Measurements from ENCODE around the gene TCP11L2.

TCP11L2 gene

GRCh38 chr12:106362971-106363370 lies 60.4 kb downstream of the TCP11L2 start:
- H3K79me2 ChIP-seq (ENCODE audit: low read length): peaks cover 50% of the 10 kb centered on the region
- no peaks in the 10 kb centered on the region for H4K20me1 ChIP-seq (ENCODE audit: insufficient read depth, low read length)
- H3K4me1 ChIP-seq (ENCODE audit: low read length): 0 out of 2 replicates have a peak, but pooled peaks cover 4% of the 10 kb centered on the region
- no peak overlapping the region for H3K4me3 ChIP-seq (ENCODE audit: low read length)
- no peak overlapping the region for H3K27ac ChIP-seq (ENCODE audit: low read length)
- DNase-seq: no peak
- no peaks in the 10 kb centered on the region for H3F3A ChIP-seq (ENCODE audit: insufficient read depth, low read length)
- no peaks in the 10 kb centered on the region for H3K9me3 ChIP-seq (replicated peaks; ENCODE audit: insufficient read depth, low read length)
- TF ChIP-seq EZH2 (optimal IDR thresholded peaks at IDR 0.05; ENCODE audit: low read depth, low read length): no peak
- no peak for TF ChIP-seq CTCF (IDR thresholded peaks at IDR 0.05; ENCODE audit: low read length)
- TF ChIP-seq EZH2phosphoT487 (IDR thresholded peaks at IDR 0.05; ENCODE audit: low read length): no peak
- no peak overlapping the region for H2AFZ ChIP-seq (ENCODE audit: low read length)
- H3K9me2 ChIP-seq (replicated peaks; ENCODE audit: insufficient read depth, low read length): no peaks in the 10 kb centered on the region
- no peak overlapping the region for H3K4me2 ChIP-seq (ENCODE audit: low read depth, low read length)
- H3K9ac ChIP-seq (ENCODE audit: low read length): no peak overlapping the region
- no peaks in the 10 kb centered on the region for H3K27me3 ChIP-seq (replicated peaks; ENCODE audit: insufficient read depth, low read length)
- no peaks in the 10 kb centered on the region for H3K36me3 ChIP-seq (replicated peaks; ENCODE audit: insufficient read depth, low read length)

GRCh38 chr12:106364261-106364660 lies 61.7 kb downstream of the TCP11L2 start:
- no peaks in the 10 kb centered on the region for H3K27me3 ChIP-seq (replicated peaks; ENCODE audit: insufficient read depth, low read length)
- H4K20me1 ChIP-seq (ENCODE audit: insufficient read depth, low read length): no peaks in the 10 kb centered on the region
- no peak overlapping the region for H3K9ac ChIP-seq (ENCODE audit: low read length)
- DNase-seq: no peak
- H3K27ac ChIP-seq (ENCODE audit: low read length): no peak overlapping the region
- no peaks in the 10 kb centered on the region for H3K4me1 ChIP-seq (ENCODE audit: low read length)
- H3K4me3 ChIP-seq (ENCODE audit: low read length): no peak overlapping the region
- no peaks in the 10 kb centered on the region; the same call in 1 of the 2 replicates for H3K36me3 ChIP-seq (replicated peaks; ENCODE audit: insufficient read depth, low read length)
- H3K9me3 ChIP-seq (replicated peaks; ENCODE audit: insufficient read depth, low read length): no peaks in the 10 kb centered on the region
- H3K79me2 ChIP-seq (ENCODE audit: low read length): peaks cover 38% of the 10 kb centered on the region
- no peaks in the 10 kb centered on the region for H3K9me2 ChIP-seq (replicated peaks; ENCODE audit: insufficient read depth, low read length)
- H2AFZ ChIP-seq (ENCODE audit: low read length): no peak overlapping the region
- H3K4me2 ChIP-seq (ENCODE audit: low read depth, low read length): no peak overlapping the region
- TF ChIP-seq CTCF (IDR thresholded peaks at IDR 0.05; ENCODE audit: low read length) (no peak), EZH2 (optimal IDR thresholded peaks at IDR 0.05; ENCODE audit: low read depth, low read length) (no peak), EZH2phosphoT487 (IDR thresholded peaks at IDR 0.05; ENCODE audit: low read length) (no peak)
- H3F3A ChIP-seq (ENCODE audit: insufficient read depth, low read length): no peaks in the 10 kb centered on the region

- Histone ChIP-seq H2AFZ (ENCODE audit: low read length) (no peak overlapping the region), H3K27me3 (replicated peaks; ENCODE audit: insufficient read depth, low read length) (no peaks in the 10 kb centered on the region), H3K4me2 (ENCODE audit: low read depth, low read length) (no peak overlapping the region), H3K9me3 (replicated peaks; ENCODE audit: insufficient read depth, low read length) (no peaks in the 10 kb centered on the region), H4K20me1 (ENCODE audit: insufficient read depth, low read length) (no peaks in the 10 kb centered on the region), H3K9me2 (replicated peaks; ENCODE audit: insufficient read depth, low read length) (no peaks in the 10 kb centered on the region), H3K79me2 (ENCODE audit: low read length) (no peaks in the 10 kb centered on the region), H3K4me3 (ENCODE audit: low read length) (no peak overlapping the region), H3K27ac (ENCODE audit: low read length) (no peak overlapping the region), H3K36me3 (replicated peaks; ENCODE audit: insufficient read depth, low read length) (no peaks in the 10 kb centered on the region; the same call in 1 of the 2 replicates), H3K4me1 (ENCODE audit: low read length) (no peaks in the 10 kb centered on the region), H3F3A (ENCODE audit: insufficient read depth, low read length) (no peaks in the 10 kb centered on the region), H3K9ac (ENCODE audit: low read length) (no peak overlapping the region)
- DNase-seq: no peak
- no peak for TF ChIP-seq EZH2 (optimal IDR thresholded peaks at IDR 0.05; ENCODE audit: low read depth, low read length)
- TF ChIP-seq EZH2phosphoT487 (IDR thresholded peaks at IDR 0.05; ENCODE audit: low read length): no peak
- no peak for TF ChIP-seq CTCF (IDR thresholded peaks at IDR 0.05; ENCODE audit: low read length)
Measured at GRCh38 chr12:106369624-106370346, 67.3 kb downstream of the TCP11L2 start.
